ENCODE results near the gene PLCH1. TPM values are rescaled to one million over a fixed set of nuclear protein-coding genes. Genes with fewer than 3 reads are reported as not detected.

The PLCH1 gene
- total and polyA plus RNA-seq, 2 of the 8 experiments (the other 6 are each of a cell fraction or from before 2014, with no cell fraction given): 5.8 to 17.2 TPM

DNA sequence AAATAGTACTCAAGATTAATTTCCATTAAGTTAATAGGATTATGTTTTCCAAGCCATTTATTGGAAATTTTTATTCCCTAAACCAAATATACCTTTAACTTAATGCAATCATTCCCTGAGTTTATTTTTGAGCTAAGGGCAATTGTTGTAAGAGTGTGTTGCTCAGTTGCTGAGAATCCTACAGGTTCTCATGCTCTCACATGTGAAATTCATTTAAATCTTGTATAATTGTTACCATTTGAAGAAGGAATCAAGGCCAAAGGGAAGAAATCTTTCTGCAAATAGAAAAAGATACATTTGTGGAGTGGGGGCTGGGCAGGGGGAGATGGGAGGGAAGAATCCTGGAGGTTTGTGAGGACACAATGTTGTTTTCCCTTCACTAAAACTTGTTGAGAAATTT lies 248.7 kb downstream of the PLCH1 start:
- Histone ChIP-seq H2BK20ac (ENCODE audit: low read length) (no peak overlapping the region), H3K4me1 (replicated peaks in 1 of 4; ENCODE audit: control insufficient read depth in 3 of 4, insufficient read depth in 4 of 4, low read length in 3 of 4) (no peaks in the 10 kb centered on the region), H3K23me2 (ENCODE audit: low read depth, low read length) (no peaks in the 10 kb centered on the region), H3K79me1 (ENCODE audit: low read depth, low read length) (no peaks in the 10 kb centered on the region), H2BK15ac (ENCODE audit: low read length) (no peak overlapping the region), H2BK5ac (ENCODE audit: low read depth, low read length) (no peak overlapping the region), H3K18ac (ENCODE audit: extremely low read depth, low read length) (no peak overlapping the region), H3K27ac (ENCODE audit: low read depth, low read length) (no peak overlapping the region), H3K23ac (ENCODE audit: insufficient read length) (no peak overlapping the region), H3K27me3 (replicated peaks in 1 of 4; ENCODE audit: control insufficient read depth in 3 of 4, extremely low read depth in 1 of 4, insufficient read depth in 3 of 4, low read length in 3 of 4) (no peaks in the 10 kb centered on the region), H2AK5ac (ENCODE audit: low read depth, low read length) (no peak overlapping the region), H2AFZ (ENCODE audit: low read length) (no peak overlapping the region), H2BK12ac (ENCODE audit: low read depth, low read length) (no peak overlapping the region), H4K5ac (ENCODE audit: insufficient read length, low read depth, low read length) (no peak overlapping the region), H3K4me2 (ENCODE audit: insufficient read depth in 1 of 2, low read depth in 2 of 2, low read length in 2 of 2) (no peak overlapping the region), H4K20me1 (replicated peaks in 1 of 2; ENCODE audit: control insufficient read depth in 1 of 2, insufficient read depth in 2 of 2, low read length in 2 of 2) (no peaks in the 10 kb centered on the region), H3K56ac (replicated peaks; ENCODE audit: insufficient read length, low read depth, low read length) (no peak overlapping the region), H4K91ac (replicated peaks; ENCODE audit: insufficient read length, low read length) (no peak overlapping the region), H3K4ac (replicated peaks; ENCODE audit: insufficient read length, low read depth, low read length) (no peak overlapping the region), H3K79me2 (ENCODE audit: control insufficient read depth in 1 of 2, insufficient read depth in 2 of 2, low read length in 2 of 2) (no peaks in the 10 kb centered on the region), H4K8ac (ENCODE audit: extremely low read depth, insufficient read depth, low read length) (no peak overlapping the region), H3K9me3 (ENCODE audit: insufficient read depth in 2 of 2, low read depth in 1 of 2, low read length in 1 of 2) (no peaks in the 10 kb centered on the region), H3K4me3 (ENCODE audit: extremely low read depth in 1 of 4, insufficient read depth in 2 of 4, low read depth in 3 of 4, low read length in 4 of 4) (no peak overlapping the region), H3K14ac (ENCODE audit: insufficient read length) (no peak overlapping the region), H3K36me3 (ENCODE audit: control insufficient read depth in 2 of 4, insufficient read depth in 4 of 4, low read length in 3 of 4) (peaks cover 0 to 10% (median 2%) of the 10 kb centered on the region in 4 experiments; a peak in 2 of 8 replicates), H2BK120ac (replicated peaks; ENCODE audit: low read depth, low read length) (no peak overlapping the region), H3K9ac (replicated peaks in 1 of 4; ENCODE audit: extremely low read depth in 1 of 4, low read depth in 3 of 4, low read length in 3 of 4) (no peak overlapping the region)
- no peak for TF ChIP-seq SIX5 (IDR thresholded peaks at IDR 0.05; ENCODE audit: low read depth, low read length)
- no peak for TF ChIP-seq CBX8 (IDR thresholded peaks at IDR 0.05; ENCODE audit: borderline replicate concordance, low read depth, low read length)
- TF ChIP-seq EGR1 (IDR thresholded peaks at IDR 0.05; ENCODE audit: borderline replicate concordance, low read depth, low read length): no peak
- TF ChIP-seq EZH2 (IDR thresholded peaks at IDR 0.05; ENCODE audit: low read depth, low read length, severe bottlenecking): no peak
- TF ChIP-seq RAD21 (IDR thresholded peaks at IDR 0.05 in 1 of 2, conservative IDR thresholded peaks at IDR 0.05 in 1 of 2; ENCODE audit: low read depth in 2 of 2, low read length in 2 of 2): no peak
- TF ChIP-seq EP300 (IDR thresholded peaks at IDR 0.05; ENCODE audit: borderline replicate concordance in 1 of 2, low read depth in 2 of 2, low read length in 2 of 2): no peak
- no peak for TF ChIP-seq POU5F1 (IDR thresholded peaks at IDR 0.05; ENCODE audit: low read depth, low read length)
- TF ChIP-seq KDM5A (IDR thresholded peaks at IDR 0.05; ENCODE audit: low read length): no peak
- ChIA-PET POLR2A (ENCODE audit: partially characterized antibody) (no interaction called here), CTCF (ENCODE audit: partially characterized antibody) (no interaction called here)
- FAIRE-seq (no peak), DNase-seq (ENCODE audit: low read depth in 1 of 2, low spot score in 2 of 2) (no peak)

Data from H1 (cell line).